ENCODE results near the gene AKAP13. TPM values are rescaled to one million over a fixed set of nuclear protein-coding genes. Genes with fewer than 3 reads are reported as not detected.

The AKAP13 gene
- polyA plus RNA-seq, 2 donors: 27.6 to 35.7 TPM

- H3K27me3 ChIP-seq (ENCODE audit: control insufficient read depth in 1 of 2, insufficient read depth in 2 of 2, low read length in 2 of 2): no peaks in the 10 kb centered on the region
- peaks cover 0 to 2% of the 10 kb centered on the region in 2 donors for H3K36me3 ChIP-seq (ENCODE audit: control insufficient read depth in 2 of 2, insufficient read depth in 2 of 2, low read length in 1 of 2)
- WGBS, 2 donors: 85 to 90% methylated on average over 4 of the region's 4 CpGs
- peak overlapping the region in 1 of 2 donors; percentile 15 for H3K27ac ChIP-seq (ENCODE audit: low read depth in 2 of 2, low read length in 1 of 2)
- H3K4me3 ChIP-seq (ENCODE audit: low read depth in 1 of 2, low read length in 2 of 2): peak overlapping the region in 1 of 2 donors; percentile 86
- no peaks in the 10 kb centered on the region for H3K9me3 ChIP-seq (ENCODE audit: control insufficient read depth in 2 of 2, insufficient read depth in 1 of 2, low read depth in 1 of 2, low read length in 1 of 2)
- H3K4me1 ChIP-seq (ENCODE audit: control insufficient read depth in 2 of 2, insufficient read depth in 2 of 2, low read length in 1 of 2): peaks cover 0 to 2% of the 10 kb centered on the region in 2 donors
Observed at GRCh38 chr15:85382942-85383341, 2.5 kb downstream of the AKAP13 start.

- WGBS, 2 donors: 79 to 82% methylated on average over 2 of the region's 2 CpGs
- Histone ChIP-seq H3K27ac (ENCODE audit: low read depth in 2 of 2, low read length in 1 of 2) (no peak overlapping the region), H3K36me3 (ENCODE audit: control insufficient read depth in 2 of 2, insufficient read depth in 2 of 2, low read length in 1 of 2) (peaks cover 0 to 2% of the 10 kb centered on the region in 2 donors), H3K4me1 (ENCODE audit: control insufficient read depth in 2 of 2, insufficient read depth in 2 of 2, low read length in 1 of 2) (peaks cover 0 to 2% of the 10 kb centered on the region in 2 donors), H3K9me3 (ENCODE audit: control insufficient read depth in 2 of 2, insufficient read depth in 1 of 2, low read depth in 1 of 2, low read length in 1 of 2) (no peaks in the 10 kb centered on the region), H3K4me3 (ENCODE audit: low read depth in 1 of 2, low read length in 2 of 2) (no peak overlapping the region), H3K27me3 (ENCODE audit: control insufficient read depth in 1 of 2, insufficient read depth in 2 of 2, low read length in 2 of 2) (no peaks in the 10 kb centered on the region)
Observed at GRCh38 chr15:85383470-85384148, 3.2 kb downstream of the AKAP13 start.

GRCh38 chr15:85386261-85386660, 5.9 kb downstream of the AKAP13 start:
- H3K4me3 ChIP-seq (ENCODE audit: low read depth in 1 of 2, low read length in 2 of 2): no peak overlapping the region
- no peaks in the 10 kb centered on the region for H3K27me3 ChIP-seq (ENCODE audit: control insufficient read depth in 1 of 2, insufficient read depth in 2 of 2, low read length in 2 of 2)
- no peak overlapping the region for H3K27ac ChIP-seq (ENCODE audit: low read depth in 2 of 2, low read length in 1 of 2)
- H3K9me3 ChIP-seq (ENCODE audit: control insufficient read depth in 2 of 2, insufficient read depth in 1 of 2, low read depth in 1 of 2, low read length in 1 of 2): no peaks in the 10 kb centered on the region
- WGBS, 2 donors: 81 to 89% methylated on average over 7 of the region's 7 CpGs
- H3K4me1 ChIP-seq (ENCODE audit: control insufficient read depth in 2 of 2, insufficient read depth in 2 of 2, low read length in 1 of 2): peaks cover 0 to 2% of the 10 kb centered on the region in 2 donors
- H3K36me3 ChIP-seq (ENCODE audit: control insufficient read depth in 2 of 2, insufficient read depth in 2 of 2, low read length in 1 of 2): peaks cover 0 to 2% of the 10 kb centered on the region in 2 donors

- Histone ChIP-seq H3K27ac (ENCODE audit: low read depth in 2 of 2, low read length in 1 of 2) (no peak overlapping the region), H3K4me3 (ENCODE audit: low read depth in 1 of 2, low read length in 2 of 2) (no peak overlapping the region), H3K9me3 (ENCODE audit: control insufficient read depth in 2 of 2, insufficient read depth in 1 of 2, low read depth in 1 of 2, low read length in 1 of 2) (no peaks in the 10 kb centered on the region), H3K36me3 (ENCODE audit: control insufficient read depth in 2 of 2, insufficient read depth in 2 of 2, low read length in 1 of 2) (peaks cover 0 to 2% of the 10 kb centered on the region in 2 donors), H3K4me1 (ENCODE audit: control insufficient read depth in 2 of 2, insufficient read depth in 2 of 2, low read length in 1 of 2) (peaks cover 0 to 2% of the 10 kb centered on the region in 2 donors), H3K27me3 (ENCODE audit: control insufficient read depth in 1 of 2, insufficient read depth in 2 of 2, low read length in 2 of 2) (no peaks in the 10 kb centered on the region)
- 88 to 89% methylated on average over 5 of the region's 5 CpGs for WGBS, 2 donors
Observed at GRCh38 chr15:85388566-85389305, 8.3 kb downstream of the AKAP13 start.

- 93% methylated on average over 2 of the region's 2 CpGs for WGBS, 2 donors
- H3K4me3 ChIP-seq (ENCODE audit: low read depth in 1 of 2, low read length in 2 of 2): no peak overlapping the region
- H3K9me3 ChIP-seq (ENCODE audit: control insufficient read depth in 2 of 2, insufficient read depth in 1 of 2, low read depth in 1 of 2, low read length in 1 of 2): no peaks in the 10 kb centered on the region
- peaks cover 0 to 2% of the 10 kb centered on the region in 2 donors for H3K36me3 ChIP-seq (ENCODE audit: control insufficient read depth in 2 of 2, insufficient read depth in 2 of 2, low read length in 1 of 2)
- peaks cover 0 to 2% of the 10 kb centered on the region in 2 donors for H3K4me1 ChIP-seq (ENCODE audit: control insufficient read depth in 2 of 2, insufficient read depth in 2 of 2, low read length in 1 of 2)
- H3K27ac ChIP-seq (ENCODE audit: low read depth in 2 of 2, low read length in 1 of 2): no peak overlapping the region
- H3K27me3 ChIP-seq (ENCODE audit: control insufficient read depth in 1 of 2, insufficient read depth in 2 of 2, low read length in 2 of 2): no peaks in the 10 kb centered on the region
Observed at GRCh38 chr15:85389306-85389650, 8.9 kb downstream of the AKAP13 start.

- Histone ChIP-seq H3K27ac (ENCODE audit: low read depth in 2 of 2, low read length in 1 of 2) (no peak overlapping the region), H3K9me3 (ENCODE audit: control insufficient read depth in 2 of 2, insufficient read depth in 1 of 2, low read depth in 1 of 2, low read length in 1 of 2) (no peaks in the 10 kb centered on the region), H3K27me3 (ENCODE audit: control insufficient read depth in 1 of 2, insufficient read depth in 2 of 2, low read length in 2 of 2) (no peaks in the 10 kb centered on the region), H3K4me1 (ENCODE audit: control insufficient read depth in 2 of 2, insufficient read depth in 2 of 2, low read length in 1 of 2) (peaks cover 0 to under 1% of the 10 kb centered on the region in 2 donors), H3K36me3 (ENCODE audit: control insufficient read depth in 2 of 2, insufficient read depth in 2 of 2, low read length in 1 of 2) (peaks cover 0 to under 1% of the 10 kb centered on the region in 2 donors), H3K4me3 (ENCODE audit: low read depth in 1 of 2, low read length in 2 of 2) (no peak overlapping the region)
- 88% methylated on average over 4 of the region's 4 CpGs for WGBS, 2 donors
Observed at GRCh38 chr15:85389772-85390171, 9.4 kb downstream of the AKAP13 start.

- no peak overlapping the region for H3K4me3 ChIP-seq (ENCODE audit: low read depth in 1 of 2, low read length in 2 of 2)
- no peaks in the 10 kb centered on the region for H3K4me1 ChIP-seq (ENCODE audit: control insufficient read depth in 2 of 2, insufficient read depth in 2 of 2, low read length in 1 of 2)
- WGBS, 2 donors: 91 to 94% methylated on average over 2 of the region's 2 CpGs
- H3K27ac ChIP-seq (ENCODE audit: low read depth in 2 of 2, low read length in 1 of 2): no peak overlapping the region
- no peaks in the 10 kb centered on the region for H3K27me3 ChIP-seq (ENCODE audit: control insufficient read depth in 1 of 2, insufficient read depth in 2 of 2, low read length in 2 of 2)
- H3K9me3 ChIP-seq (ENCODE audit: control insufficient read depth in 2 of 2, insufficient read depth in 1 of 2, low read depth in 1 of 2, low read length in 1 of 2): no peaks in the 10 kb centered on the region
- no peaks in the 10 kb centered on the region for H3K36me3 ChIP-seq (ENCODE audit: control insufficient read depth in 2 of 2, insufficient read depth in 2 of 2, low read length in 1 of 2)
Observed at GRCh38 chr15:85393210-85393609, 12.8 kb downstream of the AKAP13 start.

GRCh38 chr15:85394554-85395333, 14.3 kb downstream of the AKAP13 start:
- Histone ChIP-seq H3K4me3 (ENCODE audit: low read depth in 1 of 2, low read length in 2 of 2) (no peak overlapping the region), H3K27ac (ENCODE audit: low read depth in 2 of 2, low read length in 1 of 2) (no peak overlapping the region), H3K9me3 (ENCODE audit: control insufficient read depth in 2 of 2, insufficient read depth in 1 of 2, low read depth in 1 of 2, low read length in 1 of 2) (no peaks in the 10 kb centered on the region), H3K36me3 (ENCODE audit: control insufficient read depth in 2 of 2, insufficient read depth in 2 of 2, low read length in 1 of 2) (no peaks in the 10 kb centered on the region), H3K4me1 (ENCODE audit: control insufficient read depth in 2 of 2, insufficient read depth in 2 of 2, low read length in 1 of 2) (no peaks in the 10 kb centered on the region), H3K27me3 (ENCODE audit: control insufficient read depth in 1 of 2, insufficient read depth in 2 of 2, low read length in 2 of 2) (no peaks in the 10 kb centered on the region)
- WGBS, 2 donors: 39 to 57% methylated on average over 2 of the region's 2 CpGs

GRCh38 chr15:85396554-85396953, 16.2 kb downstream of the AKAP13 start:
- 76 to 81% methylated on average over 3 of the region's 3 CpGs for WGBS, 2 donors
- H3K4me1 ChIP-seq (ENCODE audit: control insufficient read depth in 2 of 2, insufficient read depth in 2 of 2, low read length in 1 of 2): no peaks in the 10 kb centered on the region

More at GRCh38 chr15:85396554-85396953, 16.2 kb downstream of the AKAP13 start:
- H3K27me3 ChIP-seq (ENCODE audit: control insufficient read depth in 1 of 2, insufficient read depth in 2 of 2, low read length in 2 of 2): no peaks in the 10 kb centered on the region
- no peak overlapping the region for H3K4me3 ChIP-seq (ENCODE audit: low read depth in 1 of 2, low read length in 2 of 2)
- H3K9me3 ChIP-seq (ENCODE audit: control insufficient read depth in 2 of 2, insufficient read depth in 1 of 2, low read depth in 1 of 2, low read length in 1 of 2): no peaks in the 10 kb centered on the region
- H3K36me3 ChIP-seq (ENCODE audit: control insufficient read depth in 2 of 2, insufficient read depth in 2 of 2, low read length in 1 of 2): no peaks in the 10 kb centered on the region
- no peak overlapping the region for H3K27ac ChIP-seq (ENCODE audit: low read depth in 2 of 2, low read length in 1 of 2)

Data from esophagus (tissue), 2 donors.